Colonic mucosa (tissue), 4 donors: Measurements from ENCODE around the gene MACC1. TPM values are rescaled to one million over a fixed set of nuclear protein-coding genes. Genes with fewer than 3 reads are reported as not detected.

Experiments
- DNase-seq: peaks from one replicate; pipeline ENCODE4 v3.0.0-alpha.2; 2020
- H3K27ac ChIP-seq: fragments of 200-600 bp; one replicate; pipeline ENCODE4 v1.8.0; 2021
- H3K27me3 ChIP-seq: fragments of 200-600 bp; one replicate; pipeline ENCODE4 v1.8.0; 2021
- H3K36me3 ChIP-seq: fragments of 200-600 bp; one replicate; pipeline ENCODE4 v1.8.0; 2021
- H3K4me1 ChIP-seq: fragments of 200-600 bp; one replicate; pipeline ENCODE4 v1.8.0; 2021; ENCODE audit warnings: mild to moderate bottlenecking
- H3K4me3 ChIP-seq: fragments of 200-600 bp; one replicate; pipeline ENCODE4 v1.8.0; 2021
- H3K9ac ChIP-seq, 2 donors: one replicate each; pipeline ENCODE4 v1.7.0; 2013; ENCODE audit warnings: control low read depth in 2 of 2, low read depth in 2 of 2, low read length in 2 of 2
- H3K9me3 ChIP-seq: fragments of 200-600 bp; one replicate; pipeline ENCODE4 v1.8.0; 2021
- intact Hi-C: fragments of 100-400 bp; cut with DNase I; formaldehyde crosslinking; loops from one replicate; pipeline ENCODE4 v1.14.1; 2022
- total RNA-seq, 2 donors: library from RNA; stranded (reverse); fragmentation: NEBNext Ultra II Directional in 1 of 2; extraction: Animal tissue kit (Norgen Biotek cat#: 25700) in 1 of 2; gene quantifications; one replicate each; pipeline ENCODE4 v1.2.1, GENCODE V29; 2021
- TF ChIP-seq, protein P1 (sequence below): fragments of 200-600 bp; IDR thresholded peaks from one replicate; pipeline ENCODE4 v1.8.0; 2022; ENCODE audit warnings: antibody characterized with exemption, mild to moderate bottlenecking
- donor health status: healthy.
- donor health status: DM: no; HTN: no; CAD: no.
- donor health status: DM: no; HTN: no; CAD: no.

The MACC1 gene, protein sequence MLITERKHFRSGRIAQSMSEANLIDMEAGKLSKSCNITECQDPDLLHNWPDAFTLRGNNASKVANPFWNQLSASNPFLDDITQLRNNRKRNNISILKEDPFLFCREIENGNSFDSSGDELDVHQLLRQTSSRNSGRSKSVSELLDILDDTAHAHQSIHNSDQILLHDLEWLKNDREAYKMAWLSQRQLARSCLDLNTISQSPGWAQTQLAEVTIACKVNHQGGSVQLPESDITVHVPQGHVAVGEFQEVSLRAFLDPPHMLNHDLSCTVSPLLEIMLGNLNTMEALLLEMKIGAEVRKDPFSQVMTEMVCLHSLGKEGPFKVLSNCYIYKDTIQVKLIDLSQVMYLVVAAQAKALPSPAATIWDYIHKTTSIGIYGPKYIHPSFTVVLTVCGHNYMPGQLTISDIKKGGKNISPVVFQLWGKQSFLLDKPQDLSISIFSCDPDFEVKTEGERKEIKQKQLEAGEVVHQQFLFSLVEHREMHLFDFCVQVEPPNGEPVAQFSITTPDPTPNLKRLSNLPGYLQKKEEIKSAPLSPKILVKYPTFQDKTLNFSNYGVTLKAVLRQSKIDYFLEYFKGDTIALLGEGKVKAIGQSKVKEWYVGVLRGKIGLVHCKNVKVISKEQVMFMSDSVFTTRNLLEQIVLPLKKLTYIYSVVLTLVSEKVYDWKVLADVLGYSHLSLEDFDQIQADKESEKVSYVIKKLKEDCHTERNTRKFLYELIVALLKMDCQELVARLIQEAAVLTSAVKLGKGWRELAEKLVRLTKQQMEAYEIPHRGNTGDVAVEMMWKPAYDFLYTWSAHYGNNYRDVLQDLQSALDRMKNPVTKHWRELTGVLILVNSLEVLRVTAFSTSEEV
- 10 to 100 TPM in 1 of 2 donors, 1 to 10 TPM in 1; 9.5 to 12.8 TPM for total RNA-seq

DNA sequence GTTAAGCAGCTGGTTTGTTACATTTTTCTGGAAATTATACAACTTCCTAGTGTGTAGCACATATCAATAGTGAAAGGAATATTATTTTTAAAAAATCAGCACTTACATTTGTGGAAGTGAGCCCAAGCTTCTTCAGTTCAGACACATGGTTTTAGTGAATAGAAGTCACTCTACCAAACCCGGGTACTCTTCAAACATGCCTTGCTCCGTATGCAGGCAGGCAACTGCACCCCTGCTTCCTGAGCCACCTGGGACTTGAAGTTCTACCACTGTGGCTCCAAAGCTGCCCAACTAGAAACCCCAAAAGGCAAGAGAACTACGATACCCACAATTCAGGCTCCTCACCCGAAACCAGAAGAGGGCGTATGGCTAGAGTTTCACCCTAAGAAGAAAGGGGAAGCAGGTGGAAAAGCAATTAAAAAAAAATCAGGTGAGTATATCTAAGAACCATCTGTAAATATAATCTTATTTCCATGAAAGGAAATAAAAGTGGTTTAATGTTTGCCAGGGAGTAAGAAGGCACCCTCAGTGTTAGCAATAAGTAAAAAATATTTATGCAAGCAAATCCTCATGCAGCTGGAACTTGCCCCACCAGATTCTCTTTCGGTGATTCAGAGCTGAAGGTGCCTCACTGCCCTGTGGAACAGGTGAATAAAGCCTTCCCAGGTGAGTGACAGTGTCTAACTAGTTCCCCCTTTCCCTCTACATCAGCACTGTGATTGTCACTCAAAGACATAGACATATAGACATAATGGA, at the start of gene MACC1:
Gene MACC1 (minus strand): TSS at position 192 of the 756 bp plus-strand sequence. CDS start 55,522 bp downstream, outside the sequence.
- Histone ChIP-seq H3K27ac (peak within 1 kb of the TSS; percentile 82), H3K9me3 (no peaks in the 10 kb centered on the region), H3K27me3 (no peaks in the 10 kb centered on the region), H3K36me3 (no peaks in the 10 kb centered on the region), H3K9ac (peak within 1 kb of the TSS; percentile 33 to 64), H3K4me1 (peaks cover 13% of the 10 kb centered on the region), H3K4me3 (peak within 1 kb of the TSS; percentile 0)
- DNase-seq: peak; percentile 85
- TF ChIP-seq, protein P1, sequence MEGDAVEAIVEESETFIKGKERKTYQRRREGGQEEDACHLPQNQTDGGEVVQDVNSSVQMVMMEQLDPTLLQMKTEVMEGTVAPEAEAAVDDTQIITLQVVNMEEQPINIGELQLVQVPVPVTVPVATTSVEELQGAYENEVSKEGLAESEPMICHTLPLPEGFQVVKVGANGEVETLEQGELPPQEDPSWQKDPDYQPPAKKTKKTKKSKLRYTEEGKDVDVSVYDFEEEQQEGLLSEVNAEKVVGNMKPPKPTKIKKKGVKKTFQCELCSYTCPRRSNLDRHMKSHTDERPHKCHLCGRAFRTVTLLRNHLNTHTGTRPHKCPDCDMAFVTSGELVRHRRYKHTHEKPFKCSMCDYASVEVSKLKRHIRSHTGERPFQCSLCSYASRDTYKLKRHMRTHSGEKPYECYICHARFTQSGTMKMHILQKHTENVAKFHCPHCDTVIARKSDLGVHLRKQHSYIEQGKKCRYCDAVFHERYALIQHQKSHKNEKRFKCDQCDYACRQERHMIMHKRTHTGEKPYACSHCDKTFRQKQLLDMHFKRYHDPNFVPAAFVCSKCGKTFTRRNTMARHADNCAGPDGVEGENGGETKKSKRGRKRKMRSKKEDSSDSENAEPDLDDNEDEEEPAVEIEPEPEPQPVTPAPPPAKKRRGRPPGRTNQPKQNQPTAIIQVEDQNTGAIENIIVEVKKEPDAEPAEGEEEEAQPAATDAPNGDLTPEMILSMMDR: peak; percentile 43
- intact Hi-C loops: no loop called here

DNA sequence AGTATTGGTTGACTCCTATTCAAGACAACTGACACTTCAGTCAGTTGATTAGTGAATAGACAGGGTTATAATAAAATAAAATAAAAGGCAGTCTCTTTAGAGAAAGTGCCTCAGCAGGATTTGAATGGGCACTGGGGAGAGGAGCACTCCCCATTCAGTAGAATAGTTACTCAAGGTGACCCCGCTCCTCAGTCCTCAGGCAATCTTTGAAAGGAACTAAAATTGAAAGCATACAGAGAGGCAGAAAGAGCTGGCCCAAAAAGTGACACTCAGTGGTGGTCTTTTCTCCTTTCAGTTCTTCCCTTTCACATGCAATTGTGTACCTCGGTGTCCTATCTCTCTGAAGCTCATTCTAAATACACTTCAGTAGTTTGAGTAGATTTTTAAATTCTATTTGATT, 47.4 kb upstream of the MACC1 start:
- intact Hi-C loops: no loop called here
- Histone ChIP-seq H3K27me3 (no peaks in the 10 kb centered on the region), H3K4me3 (no peak overlapping the region), H3K4me1 (no peaks in the 10 kb centered on the region), H3K9me3 (no peaks in the 10 kb centered on the region), H3K9ac (no peak overlapping the region), H3K36me3 (no peaks in the 10 kb centered on the region), H3K27ac (no peak overlapping the region)
- TF ChIP-seq, protein P1: no peak
- DNase-seq: no peak

DNA sequence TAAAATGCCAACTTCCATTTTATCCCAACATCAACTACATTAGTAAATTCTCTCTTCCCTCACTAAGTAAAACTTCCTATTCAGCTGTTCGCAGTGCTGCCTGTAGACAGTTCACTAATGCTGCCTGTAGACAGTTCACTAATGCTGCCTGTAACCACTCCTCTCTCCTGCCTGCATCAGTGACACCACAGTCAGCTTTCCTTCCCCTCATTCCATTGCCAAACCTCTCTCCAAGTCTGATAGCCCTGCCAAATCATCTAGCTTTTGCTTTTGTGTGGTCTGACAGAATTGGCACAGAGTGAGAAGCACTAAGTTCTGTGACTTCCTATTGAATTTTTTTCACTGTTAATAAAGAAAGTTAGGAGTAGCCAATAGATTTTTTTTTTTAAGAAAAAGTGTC, 43.0 kb upstream of the MACC1 start:
- TF ChIP-seq, protein P1: no peak
- no peak for DNase-seq
- H3K27ac ChIP-seq: no peak overlapping the region
- H3K9ac ChIP-seq: no peak overlapping the region
- intact Hi-C loops: no loop called here
- H3K36me3 ChIP-seq: no peaks in the 10 kb centered on the region
- H3K4me1 ChIP-seq: no peaks in the 10 kb centered on the region
- no peaks in the 10 kb centered on the region for H3K9me3 ChIP-seq
- no peaks in the 10 kb centered on the region for H3K27me3 ChIP-seq
- H3K4me3 ChIP-seq: no peak overlapping the region

DNA sequence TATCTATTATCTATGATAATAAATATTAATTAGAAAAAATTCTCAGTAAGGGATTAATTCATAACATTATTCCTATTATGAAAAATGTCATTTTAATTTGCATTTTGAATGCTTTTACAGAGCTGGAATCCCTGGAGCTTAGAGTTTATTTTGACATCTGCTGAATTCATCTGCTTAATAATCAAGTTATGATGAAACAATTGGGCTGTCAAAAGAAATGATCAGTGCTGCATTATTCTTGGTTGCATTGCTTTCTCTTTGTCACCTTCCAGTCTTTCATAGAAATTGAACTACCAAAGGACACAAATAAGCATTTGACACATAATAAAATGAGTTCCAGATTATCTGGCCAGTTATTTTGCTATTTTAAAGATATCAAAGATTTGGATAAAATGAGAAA, 40.0 kb upstream of the MACC1 start:
- no peaks in the 10 kb centered on the region for H3K27me3 ChIP-seq
- H3K4me1 ChIP-seq: no peaks in the 10 kb centered on the region
- no peak overlapping the region for H3K4me3 ChIP-seq
- no peak overlapping the region for H3K9ac ChIP-seq
- DNase-seq: no peak
- no peaks in the 10 kb centered on the region for H3K9me3 ChIP-seq
- TF ChIP-seq, protein P1: no peak
- H3K27ac ChIP-seq: no peak overlapping the region
- no peaks in the 10 kb centered on the region for H3K36me3 ChIP-seq
- intact Hi-C loops: no loop called here

DNA sequence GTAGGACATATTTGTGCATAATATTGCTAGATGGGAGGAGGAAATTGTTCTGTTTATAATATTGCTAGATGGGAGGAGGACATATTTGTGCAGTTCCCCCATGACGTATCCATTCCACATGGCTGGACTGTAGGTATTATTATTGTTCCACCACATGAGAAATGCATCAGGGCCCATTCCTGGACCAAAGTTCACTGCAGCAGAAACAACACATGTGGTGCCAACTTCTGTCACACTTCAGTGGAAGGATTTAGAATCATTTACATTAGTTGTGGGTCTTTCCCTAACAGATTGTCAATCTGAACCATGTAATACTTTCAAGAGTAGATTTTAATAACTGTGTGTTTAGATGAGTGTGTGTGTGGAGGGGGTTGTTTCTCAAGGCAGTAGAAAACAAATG, 32.7 kb upstream of the MACC1 start:
- H3K9me3 ChIP-seq: no peaks in the 10 kb centered on the region
- DNase-seq: no peak
- intact Hi-C loops: no loop called here
- no peaks in the 10 kb centered on the region for H3K27me3 ChIP-seq
- no peaks in the 10 kb centered on the region for H3K36me3 ChIP-seq
- TF ChIP-seq, protein P1: no peak
- no peak overlapping the region for H3K9ac ChIP-seq
- H3K4me3 ChIP-seq: no peak overlapping the region
- no peak overlapping the region for H3K27ac ChIP-seq
- H3K4me1 ChIP-seq: no peaks in the 10 kb centered on the region
